Hematopoietic multipotent progenitor cell treated with erythropoietin and hydrocortisone succinate and interleukin-3 and kit ligand, for 15 days (in vitro differentiated cells): Measurements from ENCODE around the gene RNU7-1.

Experiments used
- DNase-seq: peaks from one replicate; pipeline ENCODE4 v3.0.0-alpha.2; 2015; ENCODE audit warnings: low spot score

RNU7-1 gene

DNA sequence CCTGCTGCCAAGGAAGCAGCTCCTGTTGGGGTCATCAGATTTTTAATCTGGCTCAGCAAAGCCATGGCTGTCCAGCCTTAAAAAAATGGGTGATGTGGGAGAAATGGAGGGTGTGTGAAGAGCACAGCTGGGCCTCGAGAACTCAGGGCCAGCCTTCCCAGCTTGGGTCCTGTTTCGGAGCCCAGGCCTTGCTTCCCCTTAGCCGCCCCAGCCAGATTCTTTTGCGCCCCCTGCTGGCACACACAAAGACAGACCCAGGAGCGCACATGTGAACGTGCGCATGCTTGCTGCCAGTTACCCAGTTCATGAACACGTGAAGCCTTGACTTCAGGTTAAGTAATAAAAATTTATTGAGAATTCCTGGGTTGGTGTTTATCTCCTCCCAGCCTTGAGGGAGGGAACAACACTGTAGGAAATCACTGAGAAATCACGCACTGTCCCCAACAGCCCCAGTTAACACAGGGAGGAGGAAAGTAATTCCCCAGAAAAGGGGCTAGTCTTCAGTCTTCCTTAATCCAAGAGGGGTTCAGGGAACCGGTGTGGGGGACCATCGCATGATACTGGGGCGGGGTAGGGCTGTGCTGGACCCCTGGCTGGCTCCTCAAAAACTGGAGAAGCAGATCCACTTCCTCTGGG is 21.5 kb downstream of the RNU7-1 start:
- peak; percentile 90 for DNase-seq

- DNase-seq: no peak
Measured at GRCh38 chr12:6965714-6966113, 22.1 kb downstream of the RNU7-1 start.

GRCh38 chr12:6966351-6966750 is 22.7 kb downstream of the RNU7-1 start:
- DNase-seq: no peak

GRCh38 chr12:6967651-6968100 is 24.1 kb downstream of the RNU7-1 start:
- DNase-seq: no peak

DNA sequence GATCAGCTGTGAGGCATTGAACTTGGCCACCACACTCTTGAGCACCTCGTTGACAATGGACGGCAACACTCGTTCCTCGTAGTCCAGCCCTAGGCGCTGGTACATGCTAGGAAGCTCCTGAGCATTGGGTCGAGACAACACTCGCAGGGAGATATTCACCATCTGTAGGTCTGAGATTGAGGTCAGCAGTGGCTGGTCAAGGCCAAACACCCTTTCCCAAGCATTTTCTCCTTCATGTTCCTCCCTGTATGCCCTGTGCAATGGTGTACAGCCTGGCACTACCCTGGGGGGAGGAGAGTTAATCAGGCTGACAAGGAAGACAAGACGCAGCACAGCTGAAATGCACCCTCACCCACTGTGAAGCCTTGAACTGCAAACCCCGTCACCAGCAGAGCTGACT is 24.8 kb downstream of the RNU7-1 start:
- DNase-seq: no peak

DNA sequence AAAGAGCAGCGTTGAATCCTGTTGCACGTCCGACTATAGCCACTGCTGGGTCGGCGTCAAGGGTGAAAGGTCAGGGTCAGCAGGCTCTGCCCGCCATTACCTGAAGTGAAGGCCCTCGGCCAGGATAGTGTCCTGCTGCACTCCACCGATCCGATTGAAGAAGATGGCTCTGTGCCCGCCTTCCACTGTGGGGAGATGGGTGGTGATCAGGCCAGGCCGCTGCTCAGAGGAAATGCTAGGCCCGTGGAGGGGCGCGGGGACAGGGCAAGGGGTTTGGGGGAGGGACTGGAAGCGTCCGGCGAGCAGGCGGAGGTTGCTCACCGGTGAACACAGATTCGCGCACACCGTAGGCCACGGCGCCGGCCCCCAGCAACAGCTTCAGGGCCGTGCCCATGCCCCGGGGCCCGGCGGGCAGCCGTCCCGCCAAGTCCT is 26.5 kb downstream of the RNU7-1 start:
- DNase-seq: peak; percentile 30

DNA sequence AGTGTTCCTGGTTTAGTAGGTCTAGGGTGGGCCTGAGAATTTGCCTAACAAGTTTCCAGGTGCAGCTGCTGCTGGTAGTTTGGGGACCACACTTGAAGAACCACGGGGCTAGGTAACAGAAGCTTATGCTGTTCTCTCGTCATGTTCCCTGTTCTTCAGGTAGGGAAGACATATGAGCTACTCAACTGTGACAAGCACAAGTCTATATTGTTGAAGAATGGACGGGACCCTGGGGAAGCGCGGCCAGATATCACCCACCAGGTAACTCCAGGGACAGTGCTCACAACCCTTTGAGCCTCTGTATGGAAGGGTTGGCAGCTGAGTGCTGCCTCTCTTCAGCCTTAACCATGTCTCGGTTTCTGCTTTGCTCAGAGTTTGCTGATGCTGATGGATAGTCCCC is 30.6 kb downstream of the RNU7-1 start:
- DNase-seq: no peak

GRCh38 chr12:6975297-6976032 is 31.8 kb downstream of the RNU7-1 start:
- DNase-seq: no peak

GRCh38 chr12:6977653-6978052 is 34.0 kb downstream of the RNU7-1 start:
- DNase-seq: no peak

DNA sequence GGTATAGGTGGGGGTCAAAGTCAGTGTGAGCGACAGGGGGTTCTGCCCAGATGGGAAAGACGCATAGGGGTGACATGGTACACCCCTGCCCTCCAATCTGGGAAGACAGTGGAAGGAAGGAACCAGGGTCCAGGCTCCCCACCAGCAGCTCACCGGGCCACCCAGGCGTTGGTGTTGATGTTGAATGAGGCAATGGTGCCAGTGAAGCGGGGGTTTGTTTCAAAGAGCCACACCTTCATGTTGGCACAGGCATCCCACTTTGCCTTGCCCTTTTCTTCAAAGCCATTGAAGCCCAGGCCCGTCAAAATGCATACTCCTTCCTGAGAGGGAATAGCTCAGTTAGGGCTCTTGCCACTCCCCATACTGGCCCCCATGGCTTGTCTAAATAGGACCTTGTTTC is 34.6 kb downstream of the RNU7-1 start:
- DNase-seq: no peak

- DNase-seq: no peak
Measured at GRCh38 chr12:6978611-6979011, 35.0 kb downstream of the RNU7-1 start.

- no peak for DNase-seq
Measured at GRCh38 chr12:6979021-6979420, 35.4 kb downstream of the RNU7-1 start.

DNA sequence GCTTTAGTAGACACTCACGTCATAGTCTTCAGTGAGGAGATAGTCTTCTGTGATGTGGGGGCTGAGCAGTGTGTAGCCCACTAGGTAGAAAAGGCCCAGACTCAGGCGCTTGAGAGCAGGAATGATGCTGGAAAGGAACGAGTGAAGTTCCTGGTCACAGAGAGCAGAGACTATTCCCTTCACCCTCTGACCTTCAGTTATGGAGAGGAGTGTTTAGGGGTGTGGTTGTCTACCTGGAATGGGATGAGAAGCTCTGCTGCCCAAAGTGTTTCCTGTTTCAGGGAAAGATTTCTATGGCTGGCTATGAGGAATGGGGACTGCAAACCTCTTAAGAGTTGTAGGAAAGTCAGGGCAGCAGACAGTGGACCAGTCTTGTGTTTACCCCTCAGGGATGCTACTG is 35.8 kb downstream of the RNU7-1 start:
- no peak for DNase-seq

GRCh38 chr12:6980075-6980474 is 36.5 kb downstream of the RNU7-1 start:
- DNase-seq: no peak

DNA sequence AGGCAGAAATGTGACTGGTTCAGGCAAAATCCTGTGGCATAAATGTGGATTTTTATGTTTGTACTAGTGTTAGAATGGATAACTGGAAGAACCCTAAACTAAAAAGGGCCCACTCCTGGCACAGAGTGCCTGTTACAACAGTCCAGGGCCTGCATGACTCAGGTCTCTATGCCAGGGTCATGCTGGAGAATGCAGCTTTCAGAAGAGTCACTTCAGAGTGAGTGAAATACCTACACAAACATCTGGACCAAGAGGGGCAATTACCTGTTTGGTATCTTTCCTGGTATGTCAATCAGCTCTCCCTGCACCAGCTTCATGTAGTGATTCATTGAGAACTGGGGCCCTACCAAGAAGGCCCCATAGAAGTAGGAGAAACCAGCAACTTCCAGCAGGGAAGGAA is 37.1 kb downstream of the RNU7-1 start:
- no peak for DNase-seq

DNA sequence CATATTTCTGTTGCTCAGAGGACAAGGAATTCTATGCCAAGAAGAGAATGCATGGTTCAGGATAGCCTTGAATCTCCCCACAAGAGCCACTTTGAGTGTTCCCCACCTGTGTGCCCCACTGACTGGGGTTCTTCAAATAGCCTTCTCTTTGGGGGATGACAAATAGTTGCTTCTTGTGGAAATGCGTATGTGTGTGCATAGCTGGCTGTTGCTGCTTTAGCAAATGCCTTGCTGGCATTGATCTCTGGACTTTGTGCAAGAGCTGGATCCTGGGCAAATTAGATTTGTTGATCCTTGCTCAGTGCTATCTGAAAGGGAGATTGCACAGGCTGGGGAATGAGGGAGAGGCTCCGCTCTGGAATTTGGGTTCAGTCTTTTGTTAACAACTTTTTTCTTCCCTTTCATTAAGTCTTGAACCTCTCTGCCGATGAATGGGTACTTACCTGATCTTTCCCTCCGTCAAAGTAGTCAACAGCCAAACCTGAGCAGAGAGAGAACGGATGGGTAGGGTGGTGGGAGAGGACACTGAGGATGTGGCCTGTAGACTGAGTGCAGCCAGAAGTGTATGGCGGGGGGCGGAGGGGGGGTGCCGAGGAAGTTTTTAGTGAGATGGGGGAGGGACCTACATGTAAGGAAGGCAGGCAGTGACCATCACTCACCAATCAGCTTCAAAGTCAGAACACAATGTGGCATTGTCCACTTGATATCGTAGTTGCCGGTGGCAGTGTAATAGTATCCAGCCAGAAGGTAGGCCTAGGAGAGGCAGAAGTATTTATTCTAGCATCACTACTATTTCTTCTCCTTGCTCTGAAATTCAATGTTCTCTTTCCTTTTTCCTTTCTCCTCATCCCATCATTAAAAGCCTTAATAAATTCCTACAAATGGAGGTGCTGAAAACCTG is 37.8 kb downstream of the RNU7-1 start:
- no peak for DNase-seq

DNA sequence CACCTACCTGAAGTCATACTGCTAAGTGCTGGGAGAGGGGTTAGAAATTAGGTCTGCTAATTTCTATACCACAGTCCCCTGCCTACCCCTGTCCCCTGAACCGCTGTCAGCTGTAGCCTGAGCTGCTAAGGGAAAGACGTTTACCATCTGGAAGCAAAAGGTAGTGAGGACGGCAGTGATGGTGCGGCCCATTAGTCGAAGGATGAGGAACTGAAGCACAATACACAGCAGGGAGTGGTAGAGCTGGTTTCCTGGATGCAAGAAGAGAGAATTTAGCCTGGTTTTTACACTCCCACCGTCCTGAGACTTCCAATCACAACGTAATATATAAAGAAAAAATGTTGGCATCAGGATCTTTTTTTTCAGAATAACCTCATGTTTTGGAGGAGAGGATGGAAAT is 38.9 kb downstream of the RNU7-1 start:
- DNase-seq: no peak

DNA sequence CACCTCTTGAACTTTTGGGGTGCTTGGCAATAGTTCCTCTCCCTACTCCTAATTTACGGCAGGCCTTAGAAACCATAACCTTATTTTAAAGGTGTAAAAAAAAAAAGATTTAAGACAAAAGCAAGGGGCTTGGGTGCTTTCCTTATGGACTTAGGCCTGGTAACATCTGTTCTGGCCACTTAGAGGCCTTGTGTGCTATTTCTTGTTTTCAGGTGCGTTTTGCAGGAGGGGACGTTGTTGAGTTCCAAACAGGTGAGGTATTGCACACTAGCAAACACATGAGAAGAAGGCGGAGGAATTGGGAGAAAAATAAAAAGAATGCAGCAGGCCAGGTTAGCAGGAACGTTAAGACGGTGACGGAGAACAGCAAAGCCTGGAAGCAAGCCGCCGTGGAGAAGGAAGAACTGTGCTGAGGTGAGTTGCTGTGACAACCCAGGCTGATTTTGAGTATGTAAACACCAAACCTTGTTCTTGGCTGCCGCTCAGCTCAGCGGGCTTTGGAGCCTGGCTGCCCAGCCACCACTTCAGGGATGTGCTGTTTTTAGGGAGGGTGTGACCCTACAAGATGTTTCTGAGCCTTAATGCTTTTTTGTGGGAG is 44.4 kb downstream of the RNU7-1 start:
- no peak for DNase-seq
